HepG2 (cell line): ENCODE data around the gene PGPEP1. TPM values are rescaled to one million over a fixed set of nuclear protein-coding genes. Genes with fewer than 3 reads are reported as not detected.
A peak's percentile ranks its signal among the peaks of the same experiment; 100 is the strongest.

Source experiments
- CERS6 ChIP-seq: sonication (generic); formaldehyde crosslinking; IDR thresholded peaks from 2 replicates; pipeline ENCODE4 v1.5.0; 2020; ENCODE audit warnings: missing genetic modification reagents
- CREB1 ChIP-seq, 2 experiments: fragments of 450-650 bp in 1 of 2; IDR thresholded peaks; 2 replicates each; pipeline ENCODE4 v1.6.1; 2016 to 2017; ENCODE audit warnings: control low read depth in 1 of 2, mild to moderate bottlenecking in 1 of 2, missing compliant biosample characterization in 1 of 2, missing genetic modification characterization in 1 of 2
- FOXA3 ChIP-seq: IDR thresholded peaks from 2 replicates; pipeline ENCODE4 v1.6.1; 2016; ENCODE audit warnings: missing genetic modification reagents, missing compliant biosample characterization
- MBNL3 ChIP-seq: fragments of 250-450 bp; sonication (Bioruptor Pico); conservative IDR thresholded peaks from 2 replicates; pipeline ENCODE4 v1.8.0; 2022; ENCODE audit warnings: mild to moderate bottlenecking, inconsistent platforms
- MYPOP ChIP-seq: sonication (generic); formaldehyde crosslinking; IDR thresholded peaks from 2 replicates; pipeline ENCODE4 v1.8.1; 2023; ENCODE audit warnings: mild to moderate bottlenecking, moderate library complexity, missing genetic modification reagents
- POLR2G ChIP-seq: fragments of 200-400 bp; formaldehyde crosslinking; IDR thresholded peaks from 2 replicates; pipeline ENCODE4 v1.6.1; 2018; ENCODE audit warnings: mild to moderate bottlenecking, low read depth, low read length, moderate library complexity
- SCMH1 ChIP-seq: sonication (generic); formaldehyde crosslinking; IDR thresholded peaks from 2 replicates; pipeline ENCODE4 v1.9.0; 2021; ENCODE audit warnings: missing genetic modification reagents, mild to moderate bottlenecking, borderline replicate concordance
- SMC3 ChIP-seq: IDR thresholded peaks from 2 replicates; pipeline ENCODE4 v1.6.1; 2011; ENCODE audit warnings: low read length, improper control_type of control experiment
- SNAPC5 ChIP-seq: sonication (generic); formaldehyde crosslinking; IDR thresholded peaks from 2 replicates; pipeline ENCODE4 v1.8.1; 2023; ENCODE audit warnings: mild to moderate bottlenecking, missing genetic modification reagents, borderline replicate concordance
- ZBTB21 ChIP-seq: sonication (generic); formaldehyde crosslinking; IDR thresholded peaks from 2 replicates; pipeline ENCODE4 v1.4.0; 2020; ENCODE audit warnings: missing genetic modification reagents
- ZBTB4 ChIP-seq: sonication (generic); formaldehyde crosslinking; IDR thresholded peaks from 2 replicates; pipeline ENCODE4 v1.4.0; 2020; ENCODE audit warnings: missing genetic modification reagents, mild to moderate bottlenecking, borderline replicate concordance
- ZIK1 ChIP-seq: sonication (generic); formaldehyde crosslinking; IDR thresholded peaks from 2 replicates; pipeline ENCODE4 v1.5.0; 2020; ENCODE audit warnings: mild to moderate bottlenecking, low read depth, missing genetic modification reagents, borderline replicate concordance
- ZNF275 ChIP-seq: sonication (generic); formaldehyde crosslinking; IDR thresholded peaks from 2 replicates; pipeline ENCODE4 v1.8.0; 2022; ENCODE audit warnings: missing genetic modification reagents, mild to moderate bottlenecking, inconsistent platforms, borderline replicate concordance
- ZNF33A ChIP-seq: sonication (generic); formaldehyde crosslinking; IDR thresholded peaks from 2 replicates; pipeline ENCODE4 v1.5.1; 2020; ENCODE audit warnings: missing genetic modification reagents, mild to moderate bottlenecking, moderate library complexity, borderline replicate concordance
- ZNF513 ChIP-seq: sonication (generic); formaldehyde crosslinking; conservative IDR thresholded peaks from 2 replicates; pipeline ENCODE4 v1.5.0; 2020; ENCODE audit warnings: missing genetic modification reagents
- ZNF607 ChIP-seq: sonication (generic); formaldehyde crosslinking; IDR thresholded peaks from 2 replicates; pipeline ENCODE4 v1.5.1; 2020; ENCODE audit warnings: missing genetic modification reagents, mild to moderate bottlenecking, borderline replicate concordance
- ZNF740 ChIP-seq: sonication (generic); formaldehyde crosslinking; IDR thresholded peaks from 2 replicates; pipeline ENCODE4 v1.4.0; 2020; ENCODE audit warnings: missing genetic modification reagents
- ZNF746 ChIP-seq: sonication (generic); formaldehyde crosslinking; IDR thresholded peaks from 2 replicates; pipeline ENCODE4 v1.8.0; 2022; ENCODE audit warnings: mild to moderate bottlenecking, missing genetic modification reagents
- polyA plus RNA-seq, 8 experiments: library from polyadenylated mRNA; depleted of rRNA in 3 of 8; stranded (reverse) in 7 of 8; unstranded in 1 of 8; fragments of >200 nt; fragmentation: Illumina TruSeq in 4 of 8; extraction: Trizol in 4 of 8; gene quantifications; 2 replicates each; pipeline versions ENCODE4 v1.2.1 to v1.2.3, GENCODE V29; 2011 to 2016; ENCODE audit warnings: low read depth in 4 of 8, missing spikeins in 1 of 8, mixed read lengths in 1 of 8; ENCODE audit not compliant: insufficient read depth in 1 of 8
- total RNA-seq, 5 experiments: library from RNA; depleted of rRNA; stranded (reverse); fragments of >200 nt; fragmentation: Illumina TruSeq; extraction: Trizol; gene quantifications; 2 replicates each; pipeline ENCODE4 v1.2.3, GENCODE V29; 2016; ENCODE audit warnings: low read depth in 1 of 5

Gene PGPEP1
- total and polyA plus RNA-seq, 2 of the 13 experiments (the other 11 are each of a cell fraction or from before 2014, with no cell fraction given), result 53.1 to 56.6 TPM

GRCh38 chr19:18379803-18380747 lies 39.7 kb downstream of the PGPEP1 start (continued):
- TF ChIP-seq ZNF513 (CRISPR knock-in tag) (no peak), FOXA3 (CRISPR knock-in tag) (peak; percentile 97), MBNL3 (CRISPR knock-in tag) (no peak), CREB1 (IDR thresholded peaks at IDR 0.05) (peak; percentile 57), CREB1 (CRISPR knock-in tag; IDR thresholded peaks at IDR 0.05) (peak; percentile 91), ZNF33A (peak; percentile 75; the same call in 1 of the 2 replicates), SCMH1 (no peak), SMC3 (no peak), ZNF740 (CRISPR knock-in tag) (no peak; the same call in 1 of the 2 replicates), MYPOP (CRISPR knock-in tag) (peak; percentile 51), ZBTB4 (peak; percentile 97), ZNF746 (CRISPR knock-in tag) (peak; percentile 97), ZNF607 (CRISPR knock-in tag) (peak; percentile 77), ZBTB21 (CRISPR knock-in tag) (peak; percentile 99), POLR2G (no peak; the same call in 1 of the 2 replicates), ZNF275 (CRISPR knock-in tag) (peak; percentile 94), SNAPC5 (peak; percentile 49; the same call in 1 of the 2 replicates), ZIK1 (peak; percentile 35; the same call in 1 of the 2 replicates), CERS6 (CRISPR knock-in tag) (no peak)
